ENCODE measurements around the gene GATD1. TPM values are rescaled to one million over a fixed set of nuclear protein-coding genes. Genes with fewer than 3 reads are reported as not detected.

Gene GATD1
- total and polyA plus RNA-seq, 2 experiments from 2014 or later, result 39.3 to 51.0 TPM

GRCh38 chr11:782264-783174 is 5.2 kb upstream of the GATD1 start (continued):
- TF ChIP-seq, protein P1, sequence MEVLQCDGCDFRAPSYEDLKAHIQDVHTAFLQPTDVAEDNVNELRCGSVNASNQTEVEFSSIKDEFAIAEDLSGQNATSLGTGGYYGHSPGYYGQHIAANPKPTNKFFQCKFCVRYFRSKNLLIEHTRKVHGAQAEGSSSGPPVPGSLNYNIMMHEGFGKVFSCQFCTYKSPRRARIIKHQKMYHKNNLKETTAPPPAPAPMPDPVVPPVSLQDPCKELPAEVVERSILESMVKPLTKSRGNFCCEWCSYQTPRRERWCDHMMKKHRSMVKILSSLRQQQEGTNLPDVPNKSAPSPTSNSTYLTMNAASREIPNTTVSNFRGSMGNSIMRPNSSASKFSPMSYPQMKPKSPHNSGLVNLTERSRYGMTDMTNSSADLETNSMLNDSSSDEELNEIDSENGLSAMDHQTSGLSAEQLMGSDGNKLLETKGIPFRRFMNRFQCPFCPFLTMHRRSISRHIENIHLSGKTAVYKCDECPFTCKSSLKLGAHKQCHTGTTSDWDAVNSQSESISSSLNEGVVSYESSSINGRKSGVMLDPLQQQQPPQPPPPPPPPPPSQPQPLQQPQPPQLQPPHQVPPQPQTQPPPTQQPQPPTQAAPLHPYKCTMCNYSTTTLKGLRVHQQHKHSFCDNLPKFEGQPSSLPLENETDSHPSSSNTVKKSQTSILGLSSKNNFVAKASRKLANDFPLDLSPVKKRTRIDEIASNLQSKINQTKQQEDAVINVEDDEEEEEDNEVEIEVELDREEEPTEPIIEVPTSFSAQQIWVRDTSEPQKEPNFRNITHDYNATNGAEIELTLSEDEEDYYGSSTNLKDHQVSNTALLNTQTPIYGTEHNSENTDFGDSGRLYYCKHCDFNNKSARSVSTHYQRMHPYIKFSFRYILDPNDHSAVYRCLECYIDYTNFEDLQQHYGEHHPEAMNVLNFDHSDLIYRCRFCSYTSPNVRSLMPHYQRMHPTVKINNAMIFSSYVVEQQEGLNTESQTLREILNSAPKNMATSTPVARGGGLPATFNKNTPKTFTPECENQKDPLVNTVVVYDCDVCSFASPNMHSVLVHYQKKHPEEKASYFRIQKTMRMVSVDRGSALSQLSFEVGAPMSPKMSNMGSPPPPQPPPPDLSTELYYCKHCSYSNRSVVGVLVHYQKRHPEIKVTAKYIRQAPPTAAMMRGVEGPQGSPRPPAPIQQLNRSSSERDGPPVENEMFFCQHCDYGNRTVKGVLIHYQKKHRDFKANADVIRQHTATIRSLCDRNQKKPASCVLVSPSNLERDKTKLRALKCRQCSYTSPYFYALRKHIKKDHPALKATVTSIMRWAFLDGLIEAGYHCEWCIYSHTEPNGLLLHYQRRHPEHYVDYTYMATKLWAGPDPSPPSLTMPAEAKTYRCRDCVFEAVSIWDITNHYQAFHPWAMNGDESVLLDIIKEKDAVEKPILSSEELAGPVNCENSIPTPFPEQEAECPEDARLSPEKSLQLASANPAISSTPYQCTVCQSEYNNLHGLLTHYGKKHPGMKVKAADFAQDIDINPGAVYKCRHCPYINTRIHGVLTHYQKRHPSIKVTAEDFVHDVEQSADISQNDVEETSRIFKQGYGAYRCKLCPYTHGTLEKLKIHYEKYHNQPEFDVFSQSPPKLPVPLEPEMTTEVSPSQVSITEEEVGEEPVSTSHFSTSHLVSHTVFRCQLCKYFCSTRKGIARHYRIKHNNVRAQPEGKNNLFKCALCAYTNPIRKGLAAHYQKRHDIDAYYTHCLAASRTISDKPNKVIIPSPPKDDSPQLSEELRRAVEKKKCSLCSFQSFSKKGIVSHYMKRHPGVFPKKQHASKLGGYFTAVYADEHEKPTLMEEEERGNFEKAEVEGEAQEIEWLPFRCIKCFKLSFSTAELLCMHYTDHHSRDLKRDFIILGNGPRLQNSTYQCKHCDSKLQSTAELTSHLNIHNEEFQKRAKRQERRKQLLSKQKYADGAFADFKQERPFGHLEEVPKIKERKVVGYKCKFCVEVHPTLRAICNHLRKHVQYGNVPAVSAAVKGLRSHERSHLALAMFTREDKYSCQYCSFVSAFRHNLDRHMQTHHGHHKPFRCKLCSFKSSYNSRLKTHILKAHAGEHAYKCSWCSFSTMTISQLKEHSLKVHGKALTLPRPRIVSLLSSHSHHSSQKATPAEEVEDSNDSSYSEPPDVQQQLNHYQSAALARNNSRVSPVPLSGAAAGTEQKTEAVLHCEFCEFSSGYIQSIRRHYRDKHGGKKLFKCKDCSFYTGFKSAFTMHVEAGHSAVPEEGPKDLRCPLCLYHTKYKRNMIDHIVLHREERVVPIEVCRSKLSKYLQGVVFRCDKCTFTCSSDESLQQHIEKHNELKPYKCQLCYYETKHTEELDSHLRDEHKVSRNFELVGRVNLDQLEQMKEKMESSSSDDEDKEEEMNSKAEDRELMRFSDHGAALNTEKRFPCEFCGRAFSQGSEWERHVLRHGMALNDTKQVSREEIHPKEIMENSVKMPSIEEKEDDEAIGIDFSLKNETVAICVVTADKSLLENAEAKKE (CRISPR knock-in tag; IDR thresholded peaks at IDR 0.05), result no peak
- TF ChIP-seq EZH2 (IDR thresholded peaks at IDR 0.05; ENCODE audit: low read depth, unreplicated experiment), result no peak
- no peak for TF ChIP-seq CTCF (conservative IDR thresholded peaks at IDR 0.05; ENCODE audit: low read depth in 2 of 2)

GRCh38 chr11:779955-780532 is 2.8 kb upstream of the GATD1 start:
- Mint-ChIP-seq H3K36me3 (ENCODE audit: low read depth) (peaks cover 21% of the 10 kb centered on the region), H3K27me3 (ENCODE audit: insufficient read depth, low read depth, poor library complexity) (peaks cover 19% of the 10 kb centered on the region), H3K4me3 (no peak overlapping the region), H3K4me1 (peaks cover 35% of the 10 kb centered on the region), H3K9me3 (no peaks in the 10 kb centered on the region), H3K27ac (no peak overlapping the region)
- Histone ChIP-seq H3K4me3 (no peak overlapping the region), H3F3A (replicated peaks; ENCODE audit: low read depth) (peaks cover 12% of the 10 kb centered on the region), H3K36me3 (ENCODE audit: insufficient read depth) (no peaks in the 10 kb centered on the region), H3K79me2 (replicated peaks; ENCODE audit: insufficient read depth) (peaks cover 25% of the 10 kb centered on the region), H3K4me1 (ENCODE audit: insufficient read depth) (peaks cover 24% of the 10 kb centered on the region), H4K20me1 (replicated peaks; ENCODE audit: insufficient read depth) (peaks cover 19% of the 10 kb centered on the region), H3K27ac (ENCODE audit: low read depth) (no peak overlapping the region), H3K4me2 (no peak overlapping the region), H3K27me3 (ENCODE audit: insufficient read depth) (no peaks in the 10 kb centered on the region), H3K9me2 (ENCODE audit: insufficient read depth) (no peaks in the 10 kb centered on the region), H2AFZ (no peak overlapping the region)
- ATAC-seq (no peak), DNase-seq (ENCODE audit: low spot score) (no peak)
- no peak for TF ChIP-seq NANOG (IDR thresholded peaks at IDR 0.05; ENCODE audit: borderline replicate concordance)
- TF ChIP-seq REST (IDR thresholded peaks at IDR 0.05; ENCODE audit: unreplicated experiment), result no peak
- no peak for TF ChIP-seq JUNB (IDR thresholded peaks at IDR 0.05; ENCODE audit: unreplicated experiment)
- TF ChIP-seq POLR2AphosphoS5 (IDR thresholded peaks at IDR 0.05; ENCODE audit: low read depth), result peak; percentile 40; the same call in 1 of the 2 replicates
- no peak for TF ChIP-seq EZH2phosphoT487 (IDR thresholded peaks at IDR 0.05; ENCODE audit: unreplicated experiment)
- TF ChIP-seq CREB1 (CRISPR knock-in tag; IDR thresholded peaks at IDR 0.05; ENCODE audit: low read depth), result no peak
- TF ChIP-seq ZNF114 (CRISPR knock-in tag; IDR thresholded peaks at IDR 0.05), result no peak

Measured in GM23338 (cell line).